GM19438 (cell line): ENCODE data around the gene FOXC1.

Experiments used
- ATAC-seq: cut with Tn5 transposase; IDR thresholded peaks from one replicate; pipeline ENCODE4 v1.9.1; 2021; ENCODE audit warnings: low read depth; ENCODE audit not compliant: unreplicated experiment

FOXC1 gene

DNA sequence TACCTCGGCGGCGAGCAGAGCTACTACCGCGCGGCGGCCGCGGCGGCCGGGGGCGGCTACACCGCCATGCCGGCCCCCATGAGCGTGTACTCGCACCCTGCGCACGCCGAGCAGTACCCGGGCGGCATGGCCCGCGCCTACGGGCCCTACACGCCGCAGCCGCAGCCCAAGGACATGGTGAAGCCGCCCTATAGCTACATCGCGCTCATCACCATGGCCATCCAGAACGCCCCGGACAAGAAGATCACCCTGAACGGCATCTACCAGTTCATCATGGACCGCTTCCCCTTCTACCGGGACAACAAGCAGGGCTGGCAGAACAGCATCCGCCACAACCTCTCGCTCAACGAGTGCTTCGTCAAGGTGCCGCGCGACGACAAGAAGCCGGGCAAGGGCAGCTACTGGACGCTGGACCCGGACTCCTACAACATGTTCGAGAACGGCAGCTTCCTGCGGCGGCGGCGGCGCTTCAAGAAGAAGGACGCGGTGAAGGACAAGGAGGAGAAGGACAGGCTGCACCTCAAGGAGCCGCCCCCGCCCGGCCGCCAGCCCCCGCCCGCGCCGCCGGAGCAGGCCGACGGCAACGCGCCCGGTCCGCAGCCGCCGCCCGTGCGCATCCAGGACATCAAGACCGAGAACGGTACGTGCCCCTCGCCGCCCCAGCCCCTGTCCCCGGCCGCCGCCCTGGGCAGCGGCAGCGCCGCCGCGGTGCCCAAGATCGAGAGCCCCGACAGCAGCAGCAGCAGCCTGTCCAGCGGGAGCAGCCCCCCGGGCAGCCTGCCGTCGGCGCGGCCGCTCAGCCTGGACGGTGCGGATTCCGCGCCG, 994 bp downstream of the FOXC1 start:
- peak; percentile 35 for ATAC-seq

DNA sequence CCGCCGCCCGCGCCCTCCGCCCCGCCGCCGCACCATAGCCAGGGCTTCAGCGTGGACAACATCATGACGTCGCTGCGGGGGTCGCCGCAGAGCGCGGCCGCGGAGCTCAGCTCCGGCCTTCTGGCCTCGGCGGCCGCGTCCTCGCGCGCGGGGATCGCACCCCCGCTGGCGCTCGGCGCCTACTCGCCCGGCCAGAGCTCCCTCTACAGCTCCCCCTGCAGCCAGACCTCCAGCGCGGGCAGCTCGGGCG, 1.5 kb downstream of the FOXC1 start:
- ATAC-seq, result no peak

DNA sequence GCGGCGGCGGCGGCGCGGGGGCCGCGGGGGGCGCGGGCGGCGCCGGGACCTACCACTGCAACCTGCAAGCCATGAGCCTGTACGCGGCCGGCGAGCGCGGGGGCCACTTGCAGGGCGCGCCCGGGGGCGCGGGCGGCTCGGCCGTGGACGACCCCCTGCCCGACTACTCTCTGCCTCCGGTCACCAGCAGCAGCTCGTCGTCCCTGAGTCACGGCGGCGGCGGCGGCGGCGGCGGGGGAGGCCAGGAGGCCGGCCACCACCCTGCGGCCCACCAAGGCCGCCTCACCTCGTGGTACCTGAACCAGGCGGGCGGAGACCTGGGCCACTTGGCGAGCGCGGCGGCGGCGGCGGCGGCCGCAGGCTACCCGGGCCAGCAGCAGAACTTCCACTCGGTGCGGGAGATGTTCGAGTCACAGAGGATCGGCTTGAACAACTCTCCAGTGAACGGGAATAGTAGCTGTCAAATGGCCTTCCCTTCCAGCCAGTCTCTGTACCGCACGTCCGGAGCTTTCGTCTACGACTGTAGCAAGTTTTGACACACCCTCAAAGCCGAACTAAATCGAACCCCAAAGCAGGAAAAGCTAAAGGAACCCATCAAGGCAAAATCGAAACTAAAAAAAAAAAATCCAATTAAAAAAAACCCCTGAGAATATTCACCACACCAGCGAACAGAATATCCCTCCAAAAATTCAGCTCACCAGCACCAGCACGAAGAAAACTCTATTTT, 2.0 kb downstream of the FOXC1 start:
- no peak for ATAC-seq

DNA sequence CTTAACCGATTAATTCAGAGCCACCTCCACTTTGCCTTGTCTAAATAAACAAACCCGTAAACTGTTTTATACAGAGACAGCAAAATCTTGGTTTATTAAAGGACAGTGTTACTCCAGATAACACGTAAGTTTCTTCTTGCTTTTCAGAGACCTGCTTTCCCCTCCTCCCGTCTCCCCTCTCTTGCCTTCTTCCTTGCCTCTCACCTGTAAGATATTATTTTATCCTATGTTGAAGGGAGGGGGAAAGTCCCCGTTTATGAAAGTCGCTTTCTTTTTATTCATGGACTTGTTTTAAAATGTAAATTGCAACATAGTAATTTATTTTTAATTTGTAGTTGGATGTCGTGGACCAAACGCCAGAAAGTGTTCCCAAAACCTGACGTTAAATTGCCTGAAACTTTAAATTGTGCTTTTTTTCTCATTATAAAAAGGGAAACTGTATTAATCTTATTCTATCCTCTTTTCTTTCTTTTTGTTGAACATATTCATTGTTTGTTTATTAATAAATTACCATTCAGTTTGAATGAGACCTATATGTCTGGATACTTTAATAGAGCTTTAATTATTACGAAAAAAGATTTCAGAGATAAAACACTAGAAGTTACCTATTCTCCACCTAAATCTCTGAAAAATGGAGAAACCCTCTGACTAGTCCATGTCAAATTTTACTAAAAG, 2.7 kb downstream of the FOXC1 start:
- no peak for ATAC-seq

DNA sequence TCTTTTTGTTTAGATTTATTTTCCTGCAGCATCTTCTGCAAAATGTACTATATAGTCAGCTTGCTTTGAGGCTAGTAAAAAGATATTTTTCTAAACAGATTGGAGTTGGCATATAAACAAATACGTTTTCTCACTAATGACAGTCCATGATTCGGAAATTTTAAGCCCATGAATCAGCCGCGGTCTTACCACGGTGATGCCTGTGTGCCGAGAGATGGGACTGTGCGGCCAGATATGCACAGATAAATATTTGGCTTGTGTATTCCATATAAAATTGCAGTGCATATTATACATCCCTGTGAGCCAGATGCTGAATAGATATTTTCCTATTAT, 3.2 kb downstream of the FOXC1 start:
- no peak for ATAC-seq

DNA sequence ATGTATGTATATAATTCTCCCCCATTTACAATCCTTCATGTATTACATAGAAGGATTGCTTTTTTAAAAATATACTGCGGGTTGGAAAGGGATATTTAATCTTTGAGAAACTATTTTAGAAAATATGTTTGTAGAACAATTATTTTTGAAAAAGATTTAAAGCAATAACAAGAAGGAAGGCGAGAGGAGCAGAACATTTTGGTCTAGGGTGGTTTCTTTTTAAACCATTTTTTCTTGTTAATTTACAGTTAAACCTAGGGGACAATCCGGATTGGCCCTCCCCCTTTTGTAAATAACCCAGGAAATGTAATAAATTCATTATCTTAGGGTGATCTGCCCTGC, 3.6 kb downstream of the FOXC1 start:
- ATAC-seq, result no peak

DNA sequence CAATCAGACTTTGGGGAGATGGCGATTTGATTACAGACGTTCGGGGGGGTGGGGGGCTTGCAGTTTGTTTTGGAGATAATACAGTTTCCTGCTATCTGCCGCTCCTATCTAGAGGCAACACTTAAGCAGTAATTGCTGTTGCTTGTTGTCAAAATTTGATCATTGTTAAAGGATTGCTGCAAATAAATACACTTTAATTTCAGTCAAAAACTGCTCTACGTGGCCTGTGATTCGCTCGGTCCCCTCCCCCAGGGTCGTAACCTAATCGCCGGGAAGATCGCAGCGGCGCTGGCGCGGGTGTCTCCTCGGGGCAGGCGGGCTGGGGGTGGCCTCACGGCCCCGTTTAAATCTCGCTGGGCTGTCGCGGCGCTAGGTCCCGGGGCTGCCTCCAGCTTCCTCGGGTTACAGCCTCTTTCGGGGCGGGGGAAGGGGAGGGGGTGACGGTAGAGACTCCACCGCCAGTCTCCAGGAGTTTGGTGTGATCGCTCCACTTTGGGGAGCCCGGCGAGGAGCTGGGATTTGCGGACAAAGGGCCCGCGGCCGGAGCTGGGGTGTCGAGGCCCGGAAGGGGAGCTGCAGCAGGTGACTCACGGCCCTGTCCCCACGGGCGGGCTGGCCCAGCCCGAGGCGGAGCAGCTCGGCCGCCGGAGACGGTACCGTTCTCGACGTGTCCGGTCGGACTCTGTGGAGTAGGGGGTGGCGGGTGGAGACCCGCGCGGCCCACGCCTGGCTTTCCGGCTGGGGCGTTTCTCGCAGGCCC, 4.2 kb downstream of the FOXC1 start:
- ATAC-seq, result no peak

DNA sequence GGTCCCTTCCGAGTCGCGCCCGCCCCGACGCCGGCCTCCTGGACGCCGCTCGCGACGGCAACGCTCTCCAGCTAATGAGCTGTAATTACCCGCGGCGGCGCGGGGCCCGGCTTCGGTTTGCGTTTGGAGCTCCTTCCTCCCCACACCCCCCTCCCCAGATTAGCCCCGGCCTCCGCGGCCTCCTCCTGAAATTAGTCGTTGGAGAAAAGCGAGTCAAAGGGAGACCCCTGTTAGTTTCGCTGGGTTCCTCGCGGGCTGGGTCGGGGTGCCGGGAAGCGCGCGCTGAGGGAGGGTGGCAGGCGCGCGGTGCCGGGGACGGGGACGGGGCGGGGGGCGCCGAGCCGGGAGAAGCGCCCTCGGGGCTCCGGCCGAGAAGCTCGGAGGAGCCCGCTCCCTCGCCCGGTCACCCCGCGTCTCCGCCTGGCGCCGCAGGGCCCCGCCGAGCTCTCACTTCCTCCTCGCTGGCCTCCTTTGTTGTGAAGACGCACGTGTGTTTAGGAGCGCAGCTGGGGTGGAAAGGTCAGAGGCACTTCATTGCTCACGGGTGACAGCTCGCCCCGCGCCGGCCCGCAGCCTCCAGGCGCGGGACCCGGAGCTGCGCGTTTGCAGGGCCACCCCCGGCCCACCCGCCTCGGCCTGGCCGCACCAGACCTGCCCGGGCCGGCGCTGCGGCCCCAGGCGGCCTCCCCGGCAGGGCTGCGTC, 4.9 kb downstream of the FOXC1 start:
- no peak for ATAC-seq

DNA sequence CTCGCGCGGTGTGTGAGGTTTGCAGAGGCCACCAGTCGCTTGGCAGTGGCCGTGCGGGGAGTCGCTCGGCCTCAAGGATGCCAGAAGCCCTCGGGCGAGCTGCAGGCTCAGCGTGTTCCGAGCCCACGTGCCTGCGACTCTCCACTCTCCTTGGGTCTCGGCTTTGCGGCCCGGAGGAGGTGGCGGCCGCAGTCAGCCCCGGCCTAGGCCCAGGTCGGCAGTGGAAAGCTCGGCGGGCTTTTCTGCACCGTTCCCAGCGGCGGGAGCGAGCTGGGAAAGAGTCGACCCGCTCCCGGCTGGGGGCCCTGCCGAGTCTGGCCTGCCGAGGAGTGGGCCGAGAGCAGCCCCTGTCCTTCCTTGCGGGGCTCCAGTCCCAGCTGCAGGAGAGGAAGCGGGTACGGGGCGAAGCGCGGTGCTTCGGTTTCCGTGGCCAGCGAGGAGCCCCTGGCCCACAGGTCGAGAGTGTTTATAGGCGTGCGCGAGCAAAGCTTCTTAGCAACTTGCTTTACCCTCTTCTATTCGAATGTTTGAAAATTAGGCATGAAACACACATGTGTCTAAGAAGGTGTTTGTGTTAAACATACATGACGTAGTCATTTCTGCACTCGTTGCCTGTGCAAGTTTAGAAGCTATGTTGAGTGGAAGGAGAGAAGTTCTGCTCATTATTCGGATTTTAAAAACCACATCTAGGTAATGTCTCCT, 5.6 kb downstream of the FOXC1 start:
- no peak for ATAC-seq

DNA sequence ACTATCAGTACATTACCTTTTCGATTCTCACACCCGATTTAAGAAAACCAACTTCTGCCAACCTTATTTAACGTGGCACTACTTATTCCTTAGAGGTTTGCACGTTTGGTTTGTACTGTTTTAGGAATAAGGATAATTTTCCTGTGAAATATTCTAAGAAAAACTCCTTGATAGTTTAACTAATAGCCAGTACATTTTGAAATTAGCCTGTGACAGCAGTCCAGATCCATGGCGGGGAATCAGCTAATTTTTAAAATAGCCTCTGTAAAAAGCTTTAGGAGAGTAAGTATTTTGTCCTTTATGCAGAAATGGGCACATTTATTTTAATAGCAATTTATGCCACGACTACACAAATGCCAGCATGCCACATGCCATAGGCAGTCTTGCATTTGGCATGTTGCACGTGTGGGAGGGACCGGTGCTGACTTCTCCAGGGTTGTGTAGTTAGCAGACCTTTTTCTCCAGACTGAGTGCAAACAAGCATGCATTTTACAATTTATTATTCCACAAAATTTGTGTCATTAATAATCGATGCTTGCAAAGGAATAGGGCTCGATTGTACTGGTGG, 6.2 kb downstream of the FOXC1 start:
- no peak for ATAC-seq

DNA sequence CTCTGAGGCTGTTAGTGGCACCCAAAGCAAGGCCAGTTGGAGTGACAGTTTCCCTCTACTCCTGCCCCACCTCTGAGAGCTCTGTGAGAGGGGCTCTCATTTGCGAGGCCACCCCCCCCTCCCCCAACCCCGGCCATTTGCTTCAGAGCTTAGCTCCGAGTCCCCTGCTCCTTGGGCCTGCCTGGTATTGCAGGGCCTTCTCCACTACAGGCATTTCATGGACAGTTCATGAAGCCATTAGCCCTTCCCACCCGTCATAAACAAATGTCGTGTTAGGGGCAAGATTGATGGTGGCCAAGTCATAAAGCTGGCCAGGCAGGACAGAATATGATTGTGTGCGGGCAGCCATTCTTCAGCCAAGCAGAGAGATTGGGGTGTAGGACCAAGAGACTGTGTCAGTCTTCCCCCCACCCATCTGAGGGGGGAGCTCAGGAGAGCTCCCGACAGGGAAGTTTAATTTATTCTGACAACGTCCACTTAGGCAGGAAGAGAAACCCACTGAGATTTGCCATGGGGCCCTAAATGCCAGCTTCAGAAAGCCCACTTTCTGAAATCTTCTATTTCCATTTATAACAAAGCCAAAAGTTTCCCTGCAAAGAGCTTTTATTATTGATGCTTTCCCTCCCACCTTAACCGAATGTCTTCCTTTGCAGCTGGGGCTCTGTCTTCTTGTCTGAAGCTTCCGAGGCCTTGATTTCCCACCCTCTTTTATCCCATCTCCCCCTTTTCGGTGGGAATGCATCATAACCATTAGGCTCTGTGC, 7.2 kb downstream of the FOXC1 start:
- ATAC-seq, result no peak

DNA sequence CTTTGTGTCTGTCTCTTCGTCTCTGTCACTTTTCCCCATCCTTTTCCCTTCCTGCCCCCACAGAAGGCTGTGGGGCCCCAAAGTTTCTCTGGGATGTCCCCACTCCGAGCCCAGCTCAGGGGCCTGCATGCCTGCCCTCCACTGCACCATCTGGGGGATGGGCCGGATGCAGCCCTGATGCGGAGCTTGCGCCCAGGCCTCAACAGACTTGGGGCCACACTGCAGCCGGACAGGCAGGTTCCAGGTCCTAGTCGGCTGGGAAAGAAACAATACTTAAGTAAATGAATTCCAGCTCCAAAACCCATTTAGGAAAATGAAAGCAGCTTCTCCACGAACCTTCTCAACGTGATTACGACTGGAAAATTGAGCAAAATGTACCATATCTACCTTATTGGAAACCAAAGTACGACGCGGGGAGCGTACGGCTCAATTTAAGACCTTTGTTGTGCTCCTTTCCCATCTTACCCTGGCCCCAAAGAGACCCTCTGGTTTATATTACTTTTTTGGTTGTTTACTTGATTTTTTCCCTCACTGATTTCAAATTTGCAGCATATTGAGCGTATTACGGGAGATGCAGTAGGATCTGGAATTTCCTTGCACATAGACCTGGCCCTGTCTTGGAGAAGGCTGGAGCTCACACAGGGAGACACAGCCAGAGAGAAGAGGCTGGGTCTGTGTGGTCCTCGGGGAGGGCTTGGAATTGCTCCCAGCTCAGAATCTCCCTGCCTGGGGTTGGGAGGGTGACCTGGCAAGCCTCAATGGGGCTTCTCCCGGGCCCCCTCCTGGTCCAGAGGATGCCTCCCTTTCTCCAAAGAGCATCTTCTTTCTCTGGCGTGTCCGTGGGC, 8.0 kb downstream of the FOXC1 start:
- ATAC-seq, result no peak

DNA sequence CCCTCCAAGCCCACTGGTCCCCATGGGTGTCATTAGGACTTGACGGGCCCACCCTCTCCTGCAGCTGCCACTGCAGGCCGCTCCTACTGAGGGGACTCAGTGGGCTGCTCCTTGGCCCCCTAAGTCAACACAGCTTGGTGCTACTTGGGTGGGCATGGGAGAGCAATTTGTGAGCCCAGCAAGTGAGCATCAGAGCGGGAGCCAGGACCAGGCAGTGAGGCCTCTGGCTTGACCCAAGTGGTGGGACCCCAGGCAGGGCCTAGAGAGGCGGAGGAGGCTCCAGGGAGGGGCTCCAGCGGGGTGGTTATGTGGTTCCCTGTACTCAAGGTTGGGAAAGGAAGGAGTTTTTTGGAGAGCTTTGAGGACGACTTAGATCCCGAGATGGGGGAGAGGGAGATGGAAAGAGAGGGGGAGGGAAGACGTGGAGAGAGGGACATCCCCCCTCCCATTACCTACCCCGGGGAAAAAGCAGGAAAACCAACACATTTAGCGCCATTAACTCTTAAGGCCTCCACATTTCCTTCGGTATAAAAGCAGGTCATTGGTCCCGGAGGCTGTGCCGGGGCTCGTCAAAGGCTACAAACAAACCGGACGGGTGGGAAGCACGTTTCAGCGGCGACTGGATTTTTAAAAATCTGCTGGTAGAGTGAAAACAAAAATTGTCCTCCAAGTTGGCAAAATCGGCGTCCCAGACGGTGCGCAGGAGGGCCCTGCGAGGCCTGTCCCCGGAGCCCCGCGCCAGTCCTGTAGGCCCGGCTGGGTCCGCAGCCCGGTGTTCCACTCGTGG, 8.8 kb downstream of the FOXC1 start:
- ATAC-seq, result no peak

DNA sequence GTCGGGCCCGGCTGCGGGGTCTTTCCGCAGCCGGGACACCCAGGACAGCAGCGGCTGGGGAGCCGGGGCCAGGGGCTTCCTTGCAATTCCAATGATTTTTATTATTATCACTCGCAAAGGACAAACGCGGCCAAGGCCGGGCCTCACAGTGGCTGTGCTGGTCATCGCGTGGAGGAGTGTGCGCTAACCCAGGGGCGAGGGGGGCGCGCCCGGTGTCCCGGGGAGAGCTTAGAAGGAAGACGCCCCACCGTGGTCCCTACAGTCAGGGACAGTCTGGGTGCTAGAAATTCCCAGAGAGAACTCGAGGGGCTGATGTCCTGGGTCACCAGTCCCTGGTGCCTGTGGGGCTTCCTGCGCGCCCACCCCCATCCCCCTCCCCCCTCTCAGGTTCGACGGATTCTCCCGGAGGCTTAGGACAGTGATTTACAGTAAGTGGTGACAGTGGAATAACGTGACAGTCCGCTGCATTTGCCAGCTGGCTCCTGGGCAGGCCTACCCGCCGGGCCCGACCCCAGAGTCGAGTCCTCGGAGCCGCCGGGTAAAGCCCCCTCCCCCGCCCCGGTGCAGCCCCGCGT, 9.5 kb downstream of the FOXC1 start:
- no peak for ATAC-seq

DNA sequence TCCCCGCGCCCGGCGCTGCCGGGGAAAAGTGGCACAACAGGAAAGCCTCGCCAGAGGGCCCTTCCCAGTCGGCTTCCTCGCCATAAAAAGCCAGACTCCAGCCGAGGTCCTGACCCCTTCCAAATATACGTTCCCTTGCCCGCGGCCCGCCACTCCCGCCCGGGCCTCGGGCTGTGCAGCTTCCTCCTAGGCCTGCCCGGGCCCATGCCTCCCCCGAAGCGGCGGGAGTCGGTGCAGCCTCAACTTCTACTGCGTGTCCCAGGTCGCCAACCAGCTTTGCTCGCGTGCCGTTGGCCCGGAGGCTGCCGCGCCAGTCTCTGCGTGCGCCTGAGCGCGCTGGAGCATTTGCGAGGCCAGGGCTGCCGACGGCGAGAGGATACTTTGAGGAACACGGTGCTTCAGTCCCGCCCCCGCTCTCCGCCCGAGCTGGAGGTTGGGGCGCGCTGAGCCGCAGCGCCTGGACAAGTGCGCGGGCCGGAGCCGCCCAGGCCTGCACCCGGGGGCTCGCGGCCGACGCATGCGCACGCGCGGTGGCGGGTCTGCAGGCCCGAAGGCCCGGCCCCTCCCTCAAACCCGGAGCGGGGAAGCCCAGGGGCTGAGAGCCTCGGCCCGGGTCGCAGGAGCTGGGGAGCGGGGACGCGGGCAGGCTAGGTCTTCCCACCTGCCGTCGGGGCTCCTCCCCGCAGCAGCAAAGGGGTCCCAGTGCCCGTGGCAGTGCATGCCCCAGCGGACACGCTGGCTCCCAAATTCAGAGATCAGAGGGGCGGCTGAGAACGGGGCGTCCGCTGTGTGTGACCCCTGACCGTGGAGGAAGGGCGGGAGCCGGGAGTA, 10.2 kb downstream of the FOXC1 start:
- no peak for ATAC-seq

DNA sequence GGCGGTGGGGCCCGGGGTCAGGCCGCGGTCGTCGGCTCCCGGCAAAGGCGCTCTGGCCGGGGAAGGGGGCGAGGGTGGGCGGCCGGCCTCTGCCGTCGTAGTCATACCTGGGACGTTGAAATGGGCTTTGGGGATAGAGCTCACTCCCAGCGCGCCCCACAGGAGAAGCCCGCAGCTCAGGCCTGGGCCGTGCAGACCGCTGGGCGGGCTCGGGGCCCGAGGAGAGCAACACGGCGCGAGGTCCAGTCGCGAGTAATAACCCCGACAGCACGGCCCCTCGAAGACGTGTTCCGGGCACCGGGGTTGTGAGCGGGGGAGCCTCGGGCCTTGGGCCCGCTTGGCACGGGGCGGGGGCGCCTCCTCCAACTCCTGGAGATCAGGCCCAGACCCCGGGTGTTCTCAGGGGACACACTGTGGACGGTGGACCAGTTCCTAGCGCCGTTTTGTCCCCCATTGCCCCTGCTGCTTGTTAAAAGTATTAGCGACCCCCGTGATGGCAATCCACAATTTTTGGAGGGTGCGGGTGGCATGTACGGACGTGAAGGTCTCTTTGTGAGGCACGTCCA, 10.9 kb downstream of the FOXC1 start:
- no peak for ATAC-seq
